HG03095 (cell line): ENCODE measurements around the gene TTC12.

Experiments used
- ATAC-seq: cut with Tn5 transposase; IDR thresholded peaks from one replicate; pipeline ENCODE4 v1.9.1; 2021; ENCODE audit warnings: moderate library complexity; ENCODE audit not compliant: unreplicated experiment

TTC12 gene

GRCh38 chr11:113370634-113371033 lies 56.3 kb downstream of the TTC12 start:
- no peak for ATAC-seq

DNA sequence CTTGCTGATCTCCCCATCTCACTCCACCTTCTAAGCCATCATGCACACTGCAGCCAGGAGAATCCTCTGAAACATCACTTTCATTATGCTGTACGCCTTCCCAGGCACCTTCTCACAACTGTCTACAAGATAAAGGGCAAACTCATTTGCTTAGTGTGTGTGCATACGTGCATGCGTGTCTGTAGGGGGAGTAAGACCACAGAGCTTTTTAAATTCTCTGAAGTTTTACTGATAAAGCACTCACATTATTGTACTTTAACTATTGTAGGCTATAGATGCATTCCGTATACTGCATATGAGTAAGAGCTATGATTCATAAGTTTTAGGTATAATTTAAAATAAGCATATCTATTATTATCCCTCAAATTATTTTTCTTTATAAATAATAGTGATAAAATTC lies 57.9 kb downstream of the TTC12 start:
- ATAC-seq, result no peak

- no peak for ATAC-seq
These were observed 58.9 kb downstream of the TTC12 start for GRCh38 chr11:113373306-113373705.

GRCh38 chr11:113373981-113374560 lies 59.7 kb downstream of the TTC12 start:
- no peak for ATAC-seq

- ATAC-seq, result no peak
These were observed 61.0 kb downstream of the TTC12 start for GRCh38 chr11:113375402-113375801.

DNA sequence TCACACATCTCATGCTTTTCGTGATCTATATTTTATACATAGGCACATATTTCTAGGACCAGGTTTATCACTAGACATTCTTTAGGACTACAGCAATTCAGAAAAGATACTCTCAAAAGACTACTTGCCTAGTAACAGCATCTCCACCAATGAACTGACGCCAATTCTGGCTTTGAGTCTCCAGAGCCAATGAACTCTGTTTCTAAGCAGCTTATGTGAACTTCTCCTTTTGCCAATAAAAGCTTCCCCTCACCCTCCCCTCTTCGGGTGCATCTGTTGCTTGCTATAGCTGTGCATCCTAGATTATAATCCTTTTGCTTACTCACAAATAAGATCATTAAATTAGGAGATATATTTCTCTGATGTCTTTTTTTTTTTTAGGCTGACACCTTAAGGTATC lies 61.8 kb downstream of the TTC12 start:
- ATAC-seq, result no peak

GRCh38 chr11:113377681-113378412 lies 63.5 kb downstream of the TTC12 start:
- no peak for ATAC-seq

GRCh38 chr11:113378692-113379091 lies 64.3 kb downstream of the TTC12 start:
- ATAC-seq, result no peak

- no peak for ATAC-seq
These were observed 67.7 kb downstream of the TTC12 start for GRCh38 chr11:113382121-113382520.

DNA sequence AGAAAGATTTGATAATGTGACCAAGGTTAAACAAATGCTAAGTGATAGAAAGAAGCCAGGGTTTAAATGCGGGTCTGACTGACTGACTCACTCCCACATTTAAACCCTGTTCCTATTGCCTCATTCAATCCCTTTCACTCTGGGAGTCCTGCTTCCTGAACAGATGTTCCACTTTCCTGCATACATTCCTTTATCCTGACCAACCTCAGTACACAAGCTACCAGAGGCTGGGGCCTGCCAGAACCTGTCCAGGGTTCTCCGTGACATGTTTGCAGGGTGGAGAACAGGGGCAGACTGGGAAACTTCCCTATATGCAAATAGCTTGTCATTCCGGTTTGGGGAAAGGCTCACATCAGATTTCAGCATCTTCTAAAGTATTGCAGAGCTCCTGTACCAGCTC lies 70.2 kb downstream of the TTC12 start:
- no peak for ATAC-seq

- no peak for ATAC-seq
These were observed 71.4 kb downstream of the TTC12 start for GRCh38 chr11:113385749-113386148.

DNA sequence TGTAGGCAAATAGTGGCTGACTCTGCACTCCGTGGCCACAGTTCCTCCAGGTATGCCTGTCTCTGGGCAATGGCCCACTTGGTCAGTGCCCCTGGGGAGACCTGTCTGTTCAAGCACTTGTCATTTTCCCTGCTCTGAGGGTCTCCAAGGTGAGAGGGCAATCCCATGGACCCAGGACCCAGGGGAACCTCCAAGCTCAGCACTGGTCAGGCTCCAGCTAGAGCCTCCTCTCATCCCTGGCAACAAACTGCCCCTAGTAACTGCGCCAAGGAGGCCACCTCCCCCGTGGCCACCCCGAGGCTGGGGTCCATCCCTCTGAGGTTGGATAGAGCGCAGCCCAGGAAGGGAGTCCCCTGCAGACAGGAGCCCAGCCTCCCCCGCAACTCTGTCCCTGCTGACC lies 72.5 kb downstream of the TTC12 start:
- no peak for ATAC-seq

- no peak for ATAC-seq
These were observed 73.3 kb downstream of the TTC12 start, which contains the start of gene ANKK1 for GRCh38 chr11:113387605-113388211. TSS of gene ANKK1 (plus strand) at chr11:113387779. CDS start at chr11:113387885, 106 bp downstream.

GRCh38 chr11:113389272-113389671 lies 74.9 kb downstream of the TTC12 start:
- no peak for ATAC-seq

- ATAC-seq, result no peak
These were observed 78.0 kb downstream of the TTC12 start for GRCh38 chr11:113392236-113392921.

DNA sequence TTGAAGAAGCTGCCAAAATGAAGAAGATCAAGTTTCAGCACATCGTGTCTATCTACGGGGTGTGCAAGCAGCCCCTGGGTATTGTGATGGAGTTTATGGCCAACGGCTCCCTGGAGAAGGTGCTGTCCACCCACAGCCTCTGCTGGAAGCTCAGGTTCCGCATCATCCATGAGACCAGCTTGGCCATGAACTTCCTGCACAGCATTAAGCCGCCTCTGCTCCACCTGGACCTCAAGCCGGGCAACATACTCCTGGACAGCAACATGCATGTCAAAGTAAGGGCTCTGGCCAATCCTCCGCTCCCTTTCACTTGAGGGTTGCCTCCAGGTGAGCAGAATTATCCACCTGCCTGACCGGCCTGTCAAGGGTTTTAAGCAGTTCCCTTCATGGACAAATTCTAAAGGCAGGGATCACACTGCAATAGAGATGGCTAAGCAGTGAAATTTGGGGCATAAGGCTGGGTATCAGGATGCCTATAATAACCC lies 79.2 kb downstream of the TTC12 start:
- no peak for ATAC-seq

DNA sequence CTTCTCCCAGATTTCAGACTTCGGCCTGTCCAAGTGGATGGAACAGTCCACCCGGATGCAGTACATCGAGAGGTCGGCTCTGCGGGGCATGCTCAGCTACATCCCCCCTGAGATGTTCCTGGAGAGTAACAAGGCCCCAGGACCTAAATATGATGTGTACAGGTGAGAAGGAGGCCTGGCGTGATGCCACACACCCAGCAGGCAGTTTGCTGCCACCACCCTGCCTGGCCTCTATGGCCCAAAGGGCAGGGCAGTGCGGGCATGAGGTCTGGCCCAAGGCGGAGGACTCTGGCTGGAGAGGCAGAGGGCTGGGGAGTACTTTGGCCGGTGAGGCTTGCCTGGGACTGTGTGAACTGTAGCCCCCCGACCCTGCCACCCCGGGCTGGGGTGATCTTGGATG lies 80.5 kb downstream of the TTC12 start:
- ATAC-seq, result no peak

- ATAC-seq, result no peak
These were observed 81.5 kb downstream of the TTC12 start for GRCh38 chr11:113395782-113396336.

- ATAC-seq, result no peak
These were observed 82.3 kb downstream of the TTC12 start for GRCh38 chr11:113396690-113397089.

DNA sequence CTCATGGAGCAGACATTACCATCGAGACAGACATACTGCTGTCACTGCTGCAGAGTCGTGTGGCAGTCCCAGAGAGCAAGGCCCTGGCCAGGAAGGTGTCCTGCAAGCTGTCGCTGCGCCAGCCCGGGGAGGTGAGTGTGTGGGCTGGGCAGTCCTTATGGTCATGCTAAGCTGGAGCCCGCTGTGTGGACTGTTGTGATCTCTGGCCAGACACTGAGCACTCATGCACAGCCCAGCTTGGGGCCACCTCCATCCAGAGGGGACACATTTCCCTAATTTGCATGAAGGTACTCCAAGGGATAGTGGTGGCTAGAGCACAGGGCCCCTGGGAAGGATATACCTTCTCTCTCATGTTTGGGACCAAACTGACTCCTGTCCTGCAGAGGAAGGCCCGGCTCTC lies 82.8 kb downstream of the TTC12 start:
- ATAC-seq, result no peak

GRCh38 chr11:113397821-113398220 lies 83.4 kb downstream of the TTC12 start:
- no peak for ATAC-seq
